ENCODE results near the gene ERI3.

The ERI3 gene

GRCh38 chr1:44351289-44351688 is 3.8 kb downstream of the ERI3 start:
- DNase-seq (ENCODE audit: low read depth in 1 of 2, low spot score in 1 of 2): no peak

GRCh38 chr1:44348061-44348485 is 7.0 kb downstream of the ERI3 start:
- no peak for DNase-seq (ENCODE audit: low read depth in 1 of 2, low spot score in 1 of 2)

GRCh38 chr1:44347280-44347679 is 7.8 kb downstream of the ERI3 start:
- DNase-seq (ENCODE audit: low read depth in 1 of 2, low spot score in 1 of 2): no peak

- DNase-seq (ENCODE audit: low read depth in 1 of 2, low spot score in 1 of 2): no peak
Measured at GRCh38 chr1:44346878-44347277, 8.2 kb downstream of the ERI3 start.

GRCh38 chr1:44346184-44346583 is 8.9 kb downstream of the ERI3 start:
- DNase-seq (ENCODE audit: low read depth in 1 of 2, low spot score in 1 of 2): no peak

- DNase-seq (ENCODE audit: low read depth in 1 of 2, low spot score in 1 of 2): no peak
Measured at GRCh38 chr1:44345187-44345775, 9.8 kb downstream of the ERI3 start.

- DNase-seq (ENCODE audit: low read depth in 1 of 2, low spot score in 1 of 2): no peak
Measured at GRCh38 chr1:44339731-44340130, 15.3 kb downstream of the ERI3 start.

- no peak for DNase-seq (ENCODE audit: low read depth in 1 of 2, low spot score in 1 of 2)
Measured at GRCh38 chr1:44338136-44338535, 16.9 kb downstream of the ERI3 start.

GRCh38 chr1:44336668-44337067 is 18.4 kb downstream of the ERI3 start:
- DNase-seq (ENCODE audit: low read depth in 1 of 2, low spot score in 1 of 2): no peak

- no peak for DNase-seq (ENCODE audit: low read depth in 1 of 2, low spot score in 1 of 2)
Measured at GRCh38 chr1:44334968-44335367, 20.1 kb downstream of the ERI3 start.

- no peak for DNase-seq (ENCODE audit: low read depth in 1 of 2, low spot score in 1 of 2)
Measured at GRCh38 chr1:44333376-44333775, 21.7 kb downstream of the ERI3 start.

- DNase-seq (ENCODE audit: low read depth in 1 of 2, low spot score in 1 of 2): no peak
Measured at GRCh38 chr1:44332505-44332904, 22.6 kb downstream of the ERI3 start.

- DNase-seq (ENCODE audit: low read depth in 1 of 2, low spot score in 1 of 2): no peak
Measured at GRCh38 chr1:44330935-44331334, 24.1 kb downstream of the ERI3 start.

GRCh38 chr1:44328671-44329416 is 26.2 kb downstream of the ERI3 start:
- no peak for DNase-seq (ENCODE audit: low read depth in 1 of 2, low spot score in 1 of 2)

GRCh38 chr1:44327679-44328491 is 27.2 kb downstream of the ERI3 start:
- no peak for DNase-seq (ENCODE audit: low read depth in 1 of 2, low spot score in 1 of 2)

GRCh38 chr1:44326821-44327465 is 28.1 kb downstream of the ERI3 start:
- no peak for DNase-seq (ENCODE audit: low read depth in 1 of 2, low spot score in 1 of 2)

- DNase-seq (ENCODE audit: low read depth in 1 of 2, low spot score in 1 of 2): no peak
Measured at GRCh38 chr1:44326024-44326701, 28.9 kb downstream of the ERI3 start.

- DNase-seq (ENCODE audit: low read depth in 1 of 2, low spot score in 1 of 2): no peak
Measured at GRCh38 chr1:44323947-44324346, 31.1 kb downstream of the ERI3 start.

- no peak for DNase-seq (ENCODE audit: low read depth in 1 of 2, low spot score in 1 of 2)
Measured at GRCh38 chr1:44322367-44322766, 32.7 kb downstream of the ERI3 start.

- DNase-seq (ENCODE audit: low read depth in 1 of 2, low spot score in 1 of 2): no peak
Measured at GRCh38 chr1:44321466-44321865, 33.6 kb downstream of the ERI3 start.

Measured in activated CD4-positive, alpha-beta T cell treated with anti-CD3 and anti-CD28 coated beads, Interleukin-2, amount 50 U/mL, for 24 hours (primary cell).